IMR-90 (cell line): ENCODE measurements around the gene TNRC6B. TPM values are rescaled to one million over a fixed set of nuclear protein-coding genes. Genes with fewer than 3 reads are reported as not detected.

Experiments used
- ATAC-seq: fragments of 200-7000 bp; cut with Tn5 transposase; 2 replicates; pipeline ENCODE4 v1.9.1; 2020; ENCODE audit warnings: low read depth, mild to moderate bottlenecking, moderate library complexity
- BruUV-seq: library from RNA; stranded (reverse); fragments of 400-500 nt; replicated peaks from 2 replicates; lab custom pipeline; 2021; lab: Mats Ljungman, UMichigan
- CTCF ChIA-PET: fragments of 300-600 bp; formaldehyde crosslinking; extraction: SDS; loops from one replicate; lab custom pipeline; 2021; ENCODE audit warnings: antibody characterized with exemption; lab: Yijun Ruan, JAX
- POLR2A ChIA-PET: fragments of 300-600 bp; sonication (Branson Sonifier 250); formaldehyde crosslinking; loops from one replicate; lab custom pipeline; 2022; ENCODE audit warnings: antibody characterized with exemption; ENCODE audit not compliant: unreplicated experiment; lab: Charles Lee
- DNase-seq: peaks from one replicate; pipeline ENCODE4 v3.0.0; 2013
- H2AFZ ChIP-seq: replicated peaks from 2 replicates; pipeline ENCODE3; 2013; ENCODE audit warnings: low read length, mild to moderate bottlenecking; ENCODE audit not compliant: poor library complexity
- H2AK5ac ChIP-seq: 2 replicates; pipeline ENCODE4 v1.6.1; 2013; ENCODE audit warnings: low read depth, low read length, inconsistent platforms
- H2AK9ac ChIP-seq: replicated peaks from 2 replicates; pipeline ENCODE3; 2013; ENCODE audit warnings: mild to moderate bottlenecking, low read depth, low read length, moderate library complexity; ENCODE audit not compliant: poor library complexity
- H2BK120ac ChIP-seq: 2 replicates; pipeline ENCODE4 v1.6.1; 2013; ENCODE audit warnings: low read depth, low read length, inconsistent platforms
- H2BK15ac ChIP-seq: 3 replicates; pipeline ENCODE4 v1.6.1; 2013; ENCODE audit warnings: low read depth, low read length, inconsistent platforms
- H2BK20ac ChIP-seq: 2 replicates; pipeline ENCODE4 v1.6.1; 2013; ENCODE audit warnings: low read depth, mild to moderate bottlenecking, inconsistent platforms, low read length, moderate library complexity
- H2BK5ac ChIP-seq: 2 replicates; pipeline ENCODE4 v1.6.1; 2013; ENCODE audit warnings: mild to moderate bottlenecking, low read depth, low read length, inconsistent platforms; ENCODE audit not compliant: poor library complexity, severe bottlenecking
- H3K14ac ChIP-seq: replicated peaks from 2 replicates; pipeline ENCODE4 v1.6.1; 2013; ENCODE audit warnings: low read depth, low read length, inconsistent platforms
- H3K18ac ChIP-seq: 2 replicates; pipeline ENCODE4 v1.6.1; 2013; ENCODE audit warnings: low read depth, low read length, control low read depth
- H3K23ac ChIP-seq: 2 replicates; pipeline ENCODE4 v1.6.1; 2013; ENCODE audit warnings: low read depth, low read length, inconsistent platforms
- H3K27ac ChIP-seq: 2 replicates; pipeline ENCODE4 v1.5.1; 2013; ENCODE audit warnings: mild to moderate bottlenecking, control low read depth, low read length; ENCODE audit not compliant: insufficient read depth
- H3K27me3 ChIP-seq: 2 replicates; pipeline ENCODE4 v1.6.1; 2013; ENCODE audit warnings: low read length; ENCODE audit not compliant: control insufficient read depth, insufficient read depth
- H3K36me3 ChIP-seq: 2 replicates; pipeline ENCODE4 v1.6.1; 2013; ENCODE audit warnings: low read length, mixed read lengths; ENCODE audit not compliant: control insufficient read depth, insufficient read depth
- H3K4ac ChIP-seq: 2 replicates; pipeline ENCODE4 v1.6.1; 2013; ENCODE audit warnings: low read depth, low read length, inconsistent platforms
- H3K4me1 ChIP-seq: 2 replicates; pipeline ENCODE4 v1.6.1; 2013; ENCODE audit warnings: low read length, mixed read lengths; ENCODE audit not compliant: control insufficient read depth, insufficient read depth
- H3K4me2 ChIP-seq: 2 replicates; pipeline ENCODE4 v1.6.1; 2013; ENCODE audit warnings: low read depth, mild to moderate bottlenecking, control low read depth, low read length, moderate library complexity
- H3K4me3 ChIP-seq: 2 replicates; pipeline ENCODE4 v1.5.1; 2013; ENCODE audit warnings: low read depth, mild to moderate bottlenecking, control low read depth, low read length, moderate library complexity; ENCODE audit not compliant: insufficient read depth
- H3K56ac ChIP-seq: 2 replicates; pipeline ENCODE4 v1.6.1; 2013; ENCODE audit warnings: low read length, inconsistent platforms; ENCODE audit not compliant: insufficient read depth; ENCODE audit errors: extremely low read depth
- H3K79me1 ChIP-seq, 2 experiments: 2 replicates each; pipeline ENCODE4 v1.6.1; 2013; ENCODE audit warnings: low read length in 2 of 2, inconsistent platforms in 1 of 2, low read depth in 1 of 2
- H3K9ac ChIP-seq: 2 replicates; pipeline ENCODE4 v1.6.1; 2013; ENCODE audit warnings: low read depth, low read length, control low read depth
- H3K9me1 ChIP-seq: 2 replicates; pipeline ENCODE4 v1.6.1; 2013; ENCODE audit warnings: low read length, inconsistent platforms; ENCODE audit not compliant: insufficient read depth
- H3K9me3 ChIP-seq: 2 replicates; pipeline ENCODE4 v1.6.1; 2013; ENCODE audit warnings: low read length; ENCODE audit not compliant: control insufficient read depth, insufficient read depth
- H4K20me1 ChIP-seq: 2 replicates; pipeline ENCODE4 v1.6.1; 2013; ENCODE audit warnings: low read length, inconsistent platforms; ENCODE audit not compliant: insufficient read depth
- H4K5ac ChIP-seq: 2 replicates; pipeline ENCODE4 v1.6.1; 2013; ENCODE audit warnings: mild to moderate bottlenecking, low read depth, low read length, control low read depth
- H4K8ac ChIP-seq, 2 experiments: 2 replicates each; pipeline ENCODE4 v1.6.1; 2013; ENCODE audit warnings: low read depth in 2 of 2, low read length in 2 of 2, control low read depth in 1 of 2, inconsistent platforms in 1 of 2
- H4K91ac ChIP-seq: 2 replicates; pipeline ENCODE4 v1.6.1; 2013; ENCODE audit warnings: low read depth, low read length, inconsistent platforms; ENCODE audit not compliant: insufficient read depth
- ELK1 ChIP-seq: fragments of 150-350 bp; IDR thresholded peaks from 2 replicates; pipeline ENCODE4 v1.6.1; 2016; ENCODE audit warnings: low read depth, mild to moderate bottlenecking, low read length, moderate library complexity, borderline replicate concordance
- FOS ChIP-seq: fragments of 150-350 bp; IDR thresholded peaks from 2 replicates; pipeline ENCODE4 v1.6.1; 2016; ENCODE audit warnings: low read depth, low read length
- NFE2L2 ChIP-seq: fragments of 150-350 bp; IDR thresholded peaks from 2 replicates; pipeline ENCODE4 v1.6.1; 2016; ENCODE audit warnings: low read depth, mild to moderate bottlenecking, low read length
- RFX5 ChIP-seq: IDR thresholded peaks from 2 replicates; pipeline ENCODE4 v1.8.0; 2012; ENCODE audit warnings: low read depth, mild to moderate bottlenecking, low read length, moderate library complexity
- whole genome bisulfite sequencing, 2 experiments: methylation state at CpG; one replicate each; pipeline versions ENCODE4 v1.1.5 to v1.1.7; 2013; ENCODE audit warnings: missing lambda C conversion rate in 2 of 2; ENCODE audit not compliant: insufficient read length in 1 of 2; ENCODE audit errors: extremely low coverage in 2 of 2; 5-methylcytosine and 5-hydroxymethylcytosine counted together
- dilution Hi-C: fragments of 300-500 bp; cut with HindIII; formaldehyde crosslinking; loops from one replicate; pipeline ENCODE4 v1.14.3; 2018; ENCODE audit warnings: low sequenced_read_pairs; ENCODE audit not compliant: unreplicated experiment
- in situ Hi-C: fragments of 300-500 bp; cut with MboI; formaldehyde crosslinking; loops from 3 replicates; pipeline ENCODE4 v1.14.3; 2019; ENCODE audit warnings: low sequenced_read_pairs, inconsistent platforms, mixed read lengths
- intact Hi-C: fragments of 100-400 bp; cut with micrococcal nuclease; formaldehyde crosslinking; loops from 2 replicates; pipeline ENCODE4 v1.10.0; 2022
- polyA plus RNA-seq, 3 experiments: library from polyadenylated mRNA; depleted of rRNA; stranded (reverse); fragments of >200 nt; gene quantifications; 2 replicates each; pipeline ENCODE4 v1.2.3, GENCODE V29; 2012; ENCODE audit warnings: low replicate concordance in 1 of 3
- total RNA-seq: library from RNA; depleted of rRNA; stranded (reverse); fragments of >200 nt; gene quantifications from 2 replicates; pipeline ENCODE4 v1.2.3, GENCODE V29; 2012

The TNRC6B gene
- total and polyA plus RNA-seq, 2 of the 4 experiments (the other 2 are of a cell fraction), result 3.9 to 17.0 TPM

- BruUV-seq, result no TSS peak
- 100% methylated on average over 1 of the region's 4 CpGs; no CpG with 5 or more reads in 1 of the 2 experiments for WGBS, 2 experiments
- H3K4ac ChIP-seq, result no peak overlapping the region
- no peak overlapping the region for H2BK5ac ChIP-seq
- H3K27ac ChIP-seq, result no peak overlapping the region
- no peak overlapping the region for H3K56ac ChIP-seq
- H4K91ac ChIP-seq, result no peak overlapping the region
- intact Hi-C loops (no loop called here), in situ Hi-C loops (no loop called here), dilution Hi-C loops (no loop called here)
- H4K8ac ChIP-seq, result no peak overlapping the region
- no peak overlapping the region for H3K4me3 ChIP-seq
- H3K4me2 ChIP-seq, result no peak overlapping the region
- DNase-seq (no peak), ATAC-seq (no peak)
- H3K9me3 ChIP-seq, result no peaks in the 10 kb centered on the region
- peaks cover 37 to 81% of the 10 kb centered on the region in 2 experiments for H3K79me1 ChIP-seq
- H4K20me1 ChIP-seq, result peaks cover 57% of the 10 kb centered on the region
- TF ChIP-seq NFE2L2 (no peak), RFX5 (no peak), ELK1 (no peak), FOS (no peak)
- ChIA-PET CTCF (no interaction called here), POLR2A (interaction anchor here (1.3 kb wide), 1 partner anchor 36 kb away, joined by 3 read pairs; the partner anchor contains the start of gene TNRC6B)
- H2AK9ac ChIP-seq, result no peak overlapping the region
- no peak overlapping the region for H2BK20ac ChIP-seq
- H3K14ac ChIP-seq, result no peak overlapping the region
- no peaks in the 10 kb centered on the region for H3K36me3 ChIP-seq
- no peaks in the 10 kb centered on the region for H3K4me1 ChIP-seq
- no peak overlapping the region for H3K9ac ChIP-seq
- H3K23ac ChIP-seq, result no peak overlapping the region
- no peak overlapping the region for H2AK5ac ChIP-seq
- no peak overlapping the region for H3K18ac ChIP-seq
- H2BK15ac ChIP-seq, result no peak overlapping the region
- no peak overlapping the region for H2AFZ ChIP-seq
- H3K27me3 ChIP-seq, result no peaks in the 10 kb centered on the region
- peaks cover 4% of the 10 kb centered on the region for H3K9me1 ChIP-seq
- H4K5ac ChIP-seq, result no peak overlapping the region
- H2BK120ac ChIP-seq, result no peak overlapping the region
These were observed 35.8 kb downstream of the TNRC6B start for GRCh38 chr22:40213478-40213877.
